Stimulated activated CD8-positive, alpha-beta memory T cell treated with anti-CD3 and anti-CD28 coated beads, Interleukin-4, amount 100 ng/mL, for 1 hour (primary cell): ENCODE data around the gene DFFB.

ENCODE experiments used
- DNase-seq, 2 donors: peaks; one replicate each; pipeline ENCODE4 v3.0.0-alpha.2; 2020; ENCODE audit warnings: low read depth in 2 of 2, low spot score in 1 of 2

DFFB gene

DNA sequence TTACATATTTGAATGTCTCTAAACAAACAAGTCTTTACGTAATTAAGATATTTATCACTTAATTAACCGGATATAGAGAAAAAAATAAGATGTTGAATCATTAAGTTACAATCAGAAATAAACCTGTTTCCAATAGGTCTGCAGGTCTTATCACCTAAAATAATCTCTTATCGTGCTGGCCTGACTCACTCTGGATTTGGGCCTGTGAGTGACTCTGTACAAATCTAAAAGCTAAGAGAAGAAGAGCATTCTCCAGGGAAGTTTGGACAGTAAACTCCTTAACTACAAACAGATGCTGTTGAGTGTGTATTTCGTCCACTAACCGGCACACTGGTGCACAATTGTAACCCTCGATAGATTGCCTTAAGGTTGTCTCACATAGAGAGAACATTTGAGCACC, 25.6 kb upstream of the DFFB start:
- DNase-seq = no peak

GRCh38 chr1:3834701-3835100, 22.6 kb upstream of the DFFB start:
- no peak for DNase-seq

GRCh38 chr1:3836421-3836820, 20.9 kb upstream of the DFFB start:
- DNase-seq = no peak

GRCh38 chr1:3837200-3837599, 20.1 kb upstream of the DFFB start:
- no peak for DNase-seq

- DNase-seq = no peak
Measured at GRCh38 chr1:3837685-3838084, 19.6 kb upstream of the DFFB start.

- no peak for DNase-seq
Measured at GRCh38 chr1:3838788-3839187, 18.5 kb upstream of the DFFB start.

GRCh38 chr1:3841491-3841890, 15.8 kb upstream of the DFFB start:
- no peak for DNase-seq

DNA sequence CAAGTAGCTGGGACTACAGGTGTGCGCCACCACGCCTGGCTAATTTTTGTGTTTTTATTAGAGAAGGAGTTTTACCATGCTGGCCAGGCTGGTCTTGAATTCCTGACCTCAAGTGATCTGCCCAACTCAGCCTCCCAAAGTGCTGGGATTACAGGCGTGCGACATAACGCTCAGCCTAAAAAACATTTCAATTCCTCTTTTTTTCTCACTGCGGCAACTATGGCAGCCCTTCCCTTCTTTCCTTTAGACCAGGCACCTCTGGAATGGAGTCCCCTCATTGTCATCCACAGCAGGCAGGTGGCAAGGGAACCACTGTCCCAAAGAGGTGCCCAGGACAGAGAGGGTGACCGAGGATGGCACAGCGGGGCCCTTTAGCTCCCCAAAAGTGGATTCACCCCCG, 14.4 kb upstream of the DFFB start:
- DNase-seq = no peak

GRCh38 chr1:3846541-3846940, 10.7 kb upstream of the DFFB start:
- DNase-seq = no peak

GRCh38 chr1:3847081-3847480, 10.2 kb upstream of the DFFB start:
- DNase-seq = no peak

DNA sequence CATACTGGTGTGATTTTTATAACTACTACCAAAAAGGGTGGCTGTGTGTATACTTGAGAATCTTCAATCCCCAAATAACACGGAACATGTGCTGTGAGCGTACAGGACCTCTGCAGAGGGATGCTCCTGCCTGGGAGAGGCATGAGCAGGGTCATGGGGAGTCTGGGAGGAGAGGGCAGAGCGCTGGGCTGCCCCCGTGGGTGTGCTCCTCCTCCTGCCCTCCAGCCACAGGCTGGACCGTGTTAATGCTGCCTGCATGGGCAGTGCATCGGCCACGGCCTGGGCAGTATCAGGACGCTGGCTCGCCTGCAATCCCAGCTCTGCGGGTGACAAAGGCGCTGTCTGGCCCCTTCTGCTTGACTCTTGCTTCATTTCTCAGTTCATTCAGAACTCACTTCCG, 6.4 kb upstream of the DFFB start:
- DNase-seq = no peak

- no peak for DNase-seq
Measured at GRCh38 chr1:3851292-3851691, 6.0 kb upstream of the DFFB start.

DNA sequence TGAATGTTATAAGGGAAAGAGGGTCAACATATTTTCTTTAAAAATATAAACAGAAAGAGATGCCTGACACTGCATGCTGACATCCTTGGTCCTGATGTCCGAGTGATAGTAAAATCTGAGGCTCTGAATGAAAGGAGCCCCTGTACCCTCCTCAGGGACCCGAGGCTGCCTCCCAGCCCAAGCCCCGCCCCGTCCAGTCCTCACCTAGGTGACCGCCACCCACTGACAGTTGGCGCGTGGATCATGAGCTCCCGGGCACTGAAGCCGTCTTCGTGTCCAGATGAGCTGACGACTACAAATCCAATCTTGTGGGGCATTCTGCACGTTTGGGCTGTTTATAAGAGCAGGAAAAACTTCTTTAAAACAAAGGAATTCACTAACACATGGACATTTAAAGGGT, 5.2 kb upstream of the DFFB start:
- DNase-seq = no peak

- DNase-seq = no peak
Measured at GRCh38 chr1:3852711-3853485, 4.4 kb upstream of the DFFB start.

DNA sequence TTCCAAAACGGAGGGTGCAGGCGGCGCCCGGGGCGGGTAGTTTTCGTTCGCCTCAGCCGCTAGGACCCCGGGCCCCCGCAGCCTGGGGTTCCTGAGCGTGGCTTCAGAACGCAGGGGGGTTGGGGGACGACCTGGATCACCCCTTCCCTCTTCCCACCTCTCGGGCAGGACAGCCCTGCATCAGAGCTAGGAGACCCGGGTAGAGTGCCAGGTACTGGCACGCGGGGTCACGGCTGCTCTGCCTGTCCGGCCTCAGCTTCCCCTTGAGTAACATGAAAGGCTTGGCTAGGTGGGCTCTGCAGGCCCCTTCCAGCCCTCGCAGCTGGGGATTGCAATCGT, 484 bp downstream of the DFFB start:
- DNase-seq = no peak

DNA sequence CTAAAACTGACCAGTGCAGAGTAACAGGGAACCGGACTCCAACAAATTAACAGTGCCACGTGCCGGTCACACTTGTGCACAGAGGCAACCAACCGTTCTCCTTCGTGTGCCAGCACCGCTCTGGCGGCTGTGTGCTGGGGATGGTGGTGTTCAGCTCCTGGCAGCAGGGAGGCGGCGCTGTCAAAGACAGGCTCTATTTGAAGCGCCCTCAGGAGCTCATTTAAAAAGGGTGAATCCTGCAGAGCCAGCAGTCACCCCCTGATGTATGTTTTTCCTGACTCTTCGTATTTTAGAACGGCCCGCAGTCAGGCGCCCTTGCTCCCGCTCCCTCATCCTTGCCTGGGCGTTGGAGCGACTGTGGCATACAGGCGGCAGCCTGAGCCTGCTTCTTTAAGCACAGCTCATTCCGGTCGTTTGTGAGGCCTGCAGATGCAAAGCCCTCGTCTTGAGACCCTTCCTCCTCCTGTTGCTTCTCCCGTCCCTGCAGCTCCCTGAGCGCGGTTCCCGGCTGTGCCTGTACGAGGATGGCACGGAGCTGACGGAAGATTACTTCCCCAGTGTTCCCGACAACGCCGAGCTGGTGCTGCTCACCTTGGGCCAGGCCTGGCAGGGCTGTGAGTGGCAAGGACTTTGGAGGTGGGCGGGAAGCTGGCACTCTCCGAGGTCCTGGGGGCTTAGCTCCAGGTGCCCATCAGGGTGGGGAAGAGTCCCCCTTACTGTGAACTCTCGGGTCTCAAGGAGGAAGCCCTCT, 1.1 kb downstream of the DFFB start:
- DNase-seq = no peak

- DNase-seq = no peak
Measured at GRCh38 chr1:3863231-3863935, 6.1 kb downstream of the DFFB start.

DNA sequence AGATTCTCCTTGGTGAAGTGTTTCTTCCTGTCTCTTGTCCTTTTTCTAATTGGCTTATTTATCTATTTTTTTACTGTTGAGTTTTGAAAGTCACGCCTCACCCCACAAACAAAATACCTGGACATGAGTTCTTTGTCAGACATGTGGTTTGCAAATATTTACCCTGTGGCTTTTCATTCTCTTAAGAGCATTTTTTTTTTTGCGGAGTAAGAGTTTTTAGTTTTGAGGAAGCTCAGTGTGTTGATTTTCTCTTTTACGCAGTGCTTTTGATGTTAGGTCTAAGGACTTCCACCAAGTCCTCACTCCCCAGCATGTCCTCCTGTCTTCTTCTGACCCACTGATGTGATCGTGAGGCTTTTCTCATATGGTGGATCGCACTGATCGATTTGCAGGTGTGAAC, 7.6 kb downstream of the DFFB start:
- DNase-seq = no peak

DNA sequence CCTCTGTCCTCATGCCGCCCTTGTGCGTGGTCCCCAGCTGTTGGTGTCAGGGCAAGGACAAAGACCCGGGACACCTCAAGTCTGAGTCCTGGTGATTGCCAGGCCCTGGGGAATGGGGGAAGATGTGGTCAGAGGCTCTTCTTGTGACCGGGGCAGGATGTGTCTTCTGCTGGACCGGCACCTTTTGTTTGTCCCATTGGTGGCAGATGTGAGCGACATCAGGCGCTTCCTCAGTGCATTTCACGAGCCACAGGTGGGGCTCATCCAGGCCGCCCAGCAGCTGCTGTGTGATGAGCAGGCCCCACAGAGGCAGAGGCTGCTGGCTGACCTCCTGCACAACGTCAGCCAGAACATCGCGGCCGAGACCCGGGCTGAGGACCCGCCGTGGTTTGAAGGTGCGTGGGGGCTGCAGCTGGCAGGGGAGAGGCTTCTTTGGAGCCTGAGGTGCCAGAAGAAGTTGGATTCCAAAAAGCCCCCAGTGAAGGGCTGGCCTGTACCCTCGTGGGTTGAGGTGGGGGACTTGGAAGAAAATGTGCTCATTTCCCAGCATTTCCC, 8.4 kb downstream of the DFFB start:
- no peak for DNase-seq

- DNase-seq = no peak
Measured at GRCh38 chr1:3868464-3869006, 11.3 kb downstream of the DFFB start.

DNA sequence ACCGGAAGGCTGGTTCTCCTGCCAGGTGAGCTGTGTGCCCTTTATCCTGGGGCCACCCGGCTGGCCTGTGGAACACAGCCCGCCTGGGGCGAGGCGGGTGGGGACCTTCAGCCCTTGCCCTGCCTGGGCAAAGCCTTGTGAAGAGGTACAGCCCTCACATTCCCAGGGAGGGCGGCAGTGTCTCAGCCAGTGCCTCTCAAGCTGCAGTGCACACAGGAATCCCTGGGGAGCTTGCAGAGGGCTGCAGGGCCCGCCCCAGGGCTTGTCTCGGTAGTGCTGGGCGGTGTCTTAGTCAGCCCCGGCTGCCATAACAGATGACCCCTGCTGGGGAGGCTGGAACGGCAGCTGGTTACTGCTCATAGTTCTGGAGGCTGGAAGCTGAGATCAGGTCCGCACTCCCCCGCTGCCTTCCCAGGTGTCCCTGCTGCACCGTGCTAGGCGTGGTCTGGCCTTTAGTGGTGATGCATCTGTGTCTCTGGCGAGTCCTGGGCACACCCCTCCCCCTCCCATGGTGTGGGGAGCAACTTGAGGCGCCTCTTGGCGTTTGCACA, 12.6 kb downstream of the DFFB start:
- no peak for DNase-seq

- no peak for DNase-seq
Measured at GRCh38 chr1:3871451-3871805, 14.2 kb downstream of the DFFB start.
